Trophoblast cell (in vitro differentiated cells and primary cell): ENCODE results near the gene SFTPB.
"Not testable (repeated sequence)": the region's sequence is repeated elsewhere in the genome, so short reads cannot be mapped to it uniquely, and the experiment has no call there.

Experiments
- DNase-seq, 2 donors: peaks; one replicate each; pipeline ENCODE4 v3.0.0-alpha.2; 2016
- H2AFZ ChIP-seq: 2 replicates; pipeline ENCODE4 v1.6.1; 2013; ENCODE audit warnings: low read length, moderate library complexity, mild to moderate bottlenecking; ENCODE audit not compliant: insufficient read depth, poor library complexity
- H2AK5ac ChIP-seq: 2 replicates; pipeline ENCODE4 v1.6.1; 2013; ENCODE audit warnings: mild to moderate bottlenecking, low read length
- H2BK120ac ChIP-seq: 2 replicates; pipeline ENCODE4 v1.6.1; 2013; ENCODE audit warnings: low read length, mild to moderate bottlenecking, moderate library complexity; ENCODE audit not compliant: insufficient read depth, poor library complexity
- H2BK12ac ChIP-seq: 2 replicates; pipeline ENCODE4 v1.6.1; 2013; ENCODE audit warnings: mild to moderate bottlenecking, low read length, moderate library complexity
- H2BK5ac ChIP-seq: 2 replicates; pipeline ENCODE4 v1.6.1; 2013; ENCODE audit warnings: low read length, low read depth, moderate library complexity, mild to moderate bottlenecking; ENCODE audit not compliant: poor library complexity
- H3K14ac ChIP-seq: 2 replicates; pipeline ENCODE4 v1.6.1; 2013; ENCODE audit warnings: mild to moderate bottlenecking, low read length
- H3K18ac ChIP-seq: 2 replicates; pipeline ENCODE4 v1.6.1; 2013; ENCODE audit warnings: mild to moderate bottlenecking, low read length
- H3K23ac ChIP-seq: 2 replicates; pipeline ENCODE4 v1.6.1; 2013; ENCODE audit warnings: low read length
- H3K27ac ChIP-seq: 2 replicates; pipeline ENCODE4 v1.5.1; 2013; ENCODE audit warnings: low read depth, mild to moderate bottlenecking, inconsistent platforms, low read length, moderate library complexity
- H3K27me3 ChIP-seq: 2 replicates; pipeline ENCODE4 v1.6.1; 2013; ENCODE audit warnings: inconsistent platforms, mild to moderate bottlenecking, low read length, moderate library complexity; ENCODE audit not compliant: insufficient read depth
- H3K36me3 ChIP-seq, 2 experiments: 1 replicate in 1 of 2; 2 replicates in 1 of 2; pipeline ENCODE4 v1.6.1; 2013; ENCODE audit warnings: low read length in 2 of 2, mild to moderate bottlenecking in 2 of 2, moderate library complexity in 1 of 2; ENCODE audit not compliant: insufficient read depth in 2 of 2, control insufficient read depth in 1 of 2
- H3K4ac ChIP-seq: 2 replicates; pipeline ENCODE4 v1.6.1; 2013; ENCODE audit warnings: low read depth, mild to moderate bottlenecking, low read length, moderate library complexity
- H3K4me1 ChIP-seq, 2 experiments: 1 replicate in 1 of 2; 2 replicates in 1 of 2; pipeline ENCODE4 v1.6.1; 2013; ENCODE audit warnings: low read length in 2 of 2, mild to moderate bottlenecking in 2 of 2, moderate library complexity in 1 of 2; ENCODE audit not compliant: insufficient read depth in 2 of 2, control insufficient read depth in 1 of 2
- H3K4me2 ChIP-seq: 2 replicates; pipeline ENCODE4 v1.6.1; 2013; ENCODE audit warnings: inconsistent platforms, mild to moderate bottlenecking, low read length, moderate library complexity
- H3K4me3 ChIP-seq: 2 replicates; pipeline ENCODE4 v1.5.1; 2013; ENCODE audit warnings: mild to moderate bottlenecking, low read depth, low read length, inconsistent platforms
- H3K79me1 ChIP-seq: one replicate; pipeline ENCODE4 v1.6.1; 2013; ENCODE audit warnings: low read length
- H3K79me2 ChIP-seq: 2 replicates; pipeline ENCODE4 v1.6.1; 2013; ENCODE audit warnings: low read length, mild to moderate bottlenecking; ENCODE audit not compliant: control insufficient read depth, insufficient read depth, poor library complexity
- H3K9ac ChIP-seq: 2 replicates; pipeline ENCODE4 v1.6.1; 2013; ENCODE audit warnings: mild to moderate bottlenecking, low read length
- H3K9me3 ChIP-seq: 2 replicates; pipeline ENCODE4 v1.6.1; 2013; ENCODE audit warnings: low read depth, mild to moderate bottlenecking, control low read depth, inconsistent platforms, low read length; ENCODE audit not compliant: insufficient read depth
- H4K12ac ChIP-seq: 2 replicates; pipeline ENCODE4 v1.6.1; 2013; ENCODE audit warnings: low read depth, mild to moderate bottlenecking, low read length, moderate library complexity
- H4K8ac ChIP-seq: 2 replicates; pipeline ENCODE4 v1.6.1; 2013; ENCODE audit warnings: low read depth, mild to moderate bottlenecking, low read length, moderate library complexity
- H4K91ac ChIP-seq: one replicate; pipeline ENCODE4 v1.6.1; 2013; ENCODE audit warnings: low read depth, mild to moderate bottlenecking, low read length, moderate library complexity
- WGBS: extraction: QIAGEN DNeasy Blood & Tissue Kit; methylation state at CpG from one replicate; pipeline ENCODE4 v1.1.7; 2013; ENCODE audit warnings: missing lambda C conversion rate; ENCODE audit not compliant: insufficient read length, insufficient coverage; ENCODE audit errors: extremely low coverage; 5-methylcytosine and 5-hydroxymethylcytosine counted together

Gene SFTPB

DNA sequence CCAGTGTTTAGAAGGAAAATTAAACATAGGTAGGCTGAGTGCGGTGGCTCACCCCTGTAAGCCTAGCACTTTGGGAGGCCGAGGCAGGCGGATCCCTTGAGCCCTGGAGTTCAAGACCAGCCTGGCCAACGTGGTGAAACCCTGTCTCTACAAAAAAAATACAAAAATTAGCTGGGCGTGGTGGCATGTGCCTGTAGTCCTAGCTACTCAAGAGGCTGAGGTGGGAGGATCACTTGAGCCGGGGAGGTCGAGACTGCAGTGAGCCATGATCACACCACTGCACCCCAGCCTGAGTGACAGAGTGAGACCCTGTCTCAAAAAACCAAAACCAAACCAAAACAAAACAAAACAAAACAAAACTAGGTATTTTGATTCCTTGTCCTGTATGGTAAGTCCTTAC, 46.4 kb upstream of the SFTPB start:
- H3K9ac ChIP-seq, H3K4ac ChIP-seq, H4K12ac ChIP-seq, H4K8ac ChIP-seq, H3K4me3 ChIP-seq, H2AFZ ChIP-seq, H3K14ac ChIP-seq, H2AK5ac ChIP-seq, H3K36me3 ChIP-seq, H3K9me3 ChIP-seq, H3K79me2 ChIP-seq, H3K18ac ChIP-seq, H2BK12ac ChIP-seq, H2BK120ac ChIP-seq, H3K27me3 ChIP-seq, H3K4me2 ChIP-seq, DNase-seq, H3K23ac ChIP-seq, H3K79me1 ChIP-seq, H3K27ac ChIP-seq, H4K91ac ChIP-seq, H2BK5ac ChIP-seq: not testable (repeated sequence)
- no CpG with 5 or more reads among the region's 7 CpGs for WGBS
- peaks cover 16 to 17% of the 10 kb centered on the region in 2 experiments for H3K4me1 ChIP-seq

DNA sequence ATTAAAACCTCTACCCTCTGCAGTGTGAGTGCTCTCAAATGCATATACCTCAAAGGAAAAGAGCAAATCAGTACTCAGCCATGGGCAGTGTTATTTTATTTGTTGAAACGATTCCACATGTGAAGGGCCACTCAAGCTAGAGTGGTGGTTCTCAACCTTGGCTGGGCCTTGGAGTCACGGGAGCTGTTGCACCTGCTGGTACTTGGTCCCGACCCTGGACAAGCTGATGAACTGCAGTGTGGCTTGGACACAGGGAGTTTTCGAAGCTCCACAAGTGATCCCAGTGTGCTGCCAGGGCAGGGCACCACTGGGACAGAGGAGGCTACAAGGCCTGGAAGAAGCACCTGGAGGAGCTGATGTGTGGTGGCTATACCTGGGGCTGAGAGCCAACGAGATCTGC, 45.8 kb upstream of the SFTPB start:
- Histone ChIP-seq H3K18ac (no peak overlapping the region), H3K79me2 (no peaks in the 10 kb centered on the region), H3K4me2 (no peak overlapping the region), H3K27ac (no peak overlapping the region), H4K8ac (no peak overlapping the region), H4K91ac (no peak overlapping the region), H2BK120ac (no peak overlapping the region), H3K27me3 (no peaks in the 10 kb centered on the region), H3K9me3 (peaks cover 4% of the 10 kb centered on the region), H3K79me1 (peaks cover 8% of the 10 kb centered on the region), H3K23ac (no peak overlapping the region), H3K9ac (no peak overlapping the region), H3K14ac (no peak overlapping the region), H2BK12ac (no peak overlapping the region), H3K4me3 (no peak overlapping the region), H2AFZ (no peak overlapping the region), H3K36me3 (no peaks in the 10 kb centered on the region), H2AK5ac (no peak overlapping the region), H3K4ac (no peak overlapping the region), H2BK5ac (no peak overlapping the region), H4K12ac (no peak overlapping the region), H3K4me1 (peaks cover 16 to 17% of the 10 kb centered on the region in 2 experiments)
- no CpG with 5 or more reads among the region's 5 CpGs for WGBS
- no peak for DNase-seq

DNA sequence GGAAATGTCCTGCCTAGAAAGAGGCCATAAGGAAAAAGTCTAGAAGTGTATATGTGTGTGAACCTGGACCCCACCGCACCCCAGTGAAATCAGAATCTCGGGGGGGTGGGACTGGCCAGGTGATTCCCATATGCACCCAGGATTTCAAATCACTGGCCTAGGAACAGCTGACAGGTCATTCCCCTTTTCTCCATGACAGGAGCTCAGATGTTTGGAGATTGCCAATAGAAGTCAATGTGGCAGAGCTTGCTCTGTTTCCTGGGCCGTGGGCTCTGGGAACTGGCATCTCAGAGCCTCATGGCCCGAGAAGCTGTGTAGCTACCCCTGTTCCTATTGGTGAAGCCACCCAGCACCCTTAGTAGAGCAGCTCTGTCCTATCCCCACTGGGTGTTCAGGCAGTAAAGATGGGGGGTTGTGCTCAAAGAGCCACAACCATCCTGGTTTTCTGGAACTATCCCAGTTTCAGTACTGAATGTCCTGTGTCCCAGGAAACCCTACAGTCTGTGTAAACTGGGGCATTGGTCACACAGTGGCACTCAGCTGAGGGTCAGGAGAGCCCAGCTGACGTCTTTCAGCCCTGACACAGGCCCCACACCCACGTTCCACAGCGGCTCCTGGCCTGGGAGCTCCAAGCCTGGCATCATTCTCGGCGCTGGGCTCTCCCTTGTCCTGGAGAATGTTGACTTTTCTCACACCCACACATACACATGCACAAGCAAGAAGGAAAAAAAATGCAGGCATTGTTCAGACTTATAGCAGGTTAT, 45.0 kb upstream of the SFTPB start:
- no CpG with 5 or more reads among the region's 9 CpGs for WGBS
- no peaks in the 10 kb centered on the region for H3K79me2 ChIP-seq
- no peak for DNase-seq
- H3K4me2 ChIP-seq, result no peak overlapping the region
- no peaks in the 10 kb centered on the region for H3K36me3 ChIP-seq
- H3K9ac ChIP-seq, result no peak overlapping the region
- H2BK5ac ChIP-seq, result no peak overlapping the region
- H3K27ac ChIP-seq, result no peak overlapping the region
- no peak overlapping the region for H2AFZ ChIP-seq
- no peak overlapping the region for H3K23ac ChIP-seq
- no peak overlapping the region for H2BK12ac ChIP-seq
- H3K14ac ChIP-seq, result no peak overlapping the region
- H3K79me1 ChIP-seq, result peaks cover 8% of the 10 kb centered on the region
- H3K4me1 ChIP-seq, result peaks cover 16 to 17% of the 10 kb centered on the region in 2 experiments
- no peak overlapping the region for H3K4me3 ChIP-seq
- H2AK5ac ChIP-seq, result no peak overlapping the region
- H4K91ac ChIP-seq, result no peak overlapping the region
- H3K27me3 ChIP-seq, result no peaks in the 10 kb centered on the region
- no peak overlapping the region for H4K12ac ChIP-seq
- H3K18ac ChIP-seq, result no peak overlapping the region
- H3K4ac ChIP-seq, result no peak overlapping the region
- peaks cover 4% of the 10 kb centered on the region for H3K9me3 ChIP-seq
- no peak overlapping the region for H2BK120ac ChIP-seq
- H4K8ac ChIP-seq, result no peak overlapping the region

DNA sequence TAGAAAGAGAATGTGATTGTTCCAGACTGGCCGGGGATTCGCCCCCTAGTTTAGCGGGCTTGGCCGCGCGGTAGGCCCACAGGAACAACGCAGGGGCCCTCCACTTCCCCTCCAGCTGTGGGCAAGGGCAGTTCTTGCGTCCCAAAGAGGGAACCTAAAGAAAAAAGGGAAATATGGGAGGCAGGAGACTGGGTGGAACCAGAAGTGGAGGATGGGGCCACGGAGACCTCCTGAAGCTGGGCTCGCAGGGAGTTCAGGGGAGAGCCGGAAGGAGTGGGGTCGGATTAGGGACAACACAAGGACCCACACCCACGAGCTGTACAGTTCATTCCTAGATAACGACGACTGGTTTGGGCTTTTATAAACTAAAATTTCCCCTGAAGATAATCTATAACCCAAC, 44.3 kb upstream of the SFTPB start:
- no peak overlapping the region for H3K18ac ChIP-seq
- peaks cover 16 to 17% of the 10 kb centered on the region in 2 experiments for H3K4me1 ChIP-seq
- no peak overlapping the region for H3K23ac ChIP-seq
- no peak overlapping the region for H4K91ac ChIP-seq
- H2BK120ac ChIP-seq, result peak overlapping the region; percentile 83
- no peak overlapping the region for H4K12ac ChIP-seq
- no peak overlapping the region for H2AK5ac ChIP-seq
- H2BK5ac ChIP-seq, result no peak overlapping the region
- H3K36me3 ChIP-seq, result no peaks in the 10 kb centered on the region
- no peak overlapping the region for H3K4me2 ChIP-seq
- WGBS, result no CpG with 5 or more reads among the region's 15 CpGs
- H3K4ac ChIP-seq, result no peak overlapping the region
- no peak overlapping the region for H4K8ac ChIP-seq
- H3K79me1 ChIP-seq, result peaks cover 8% of the 10 kb centered on the region
- H3K9ac ChIP-seq, result no peak overlapping the region
- H3K27ac ChIP-seq, result no peak overlapping the region
- no peaks in the 10 kb centered on the region for H3K79me2 ChIP-seq
- no peak overlapping the region for H3K4me3 ChIP-seq
- H3K9me3 ChIP-seq, result peaks cover 4% of the 10 kb centered on the region
- H2BK12ac ChIP-seq, result no peak overlapping the region
- DNase-seq, result no peak
- H2AFZ ChIP-seq, result no peak overlapping the region
- no peaks in the 10 kb centered on the region for H3K27me3 ChIP-seq
- H3K14ac ChIP-seq, result no peak overlapping the region
